ENCODE results near the gene MAP2K3.
"Not testable (repeated sequence)": the region's sequence is repeated elsewhere in the genome, so short reads cannot be mapped to it uniquely, and the experiment has no call there.

The MAP2K3 gene

GRCh38 chr17:21339011-21339410 is 54.5 kb downstream of the MAP2K3 start:
- no peaks in the 10 kb centered on the region for H3K36me3 ChIP-seq (replicated peaks)
- in situ Hi-C loops (cut with HindIII; ENCODE audit: low pct_ligation_motif_present, low sequenced_read_pairs), result no loop called here
- no peak for TF ChIP-seq CTCF (IDR thresholded peaks at IDR 0.05; ENCODE audit: low read depth, low read length, missing control alignments)
- no peak overlapping the region for H3K27ac ChIP-seq
- no peak for DNase-seq
- no peaks in the 10 kb centered on the region for H3K27me3 ChIP-seq (replicated peaks)
- no peak overlapping the region for H3K4me3 ChIP-seq (ENCODE audit: low read depth, low read length)

- H3K27ac ChIP-seq; DNase-seq; in situ Hi-C loops (cut with HindIII; ENCODE audit: low pct_ligation_motif_present, low sequenced_read_pairs); H3K36me3 ChIP-seq (replicated peaks); H3K27me3 ChIP-seq (replicated peaks); H3K4me3 ChIP-seq (ENCODE audit: low read depth, low read length): not testable (repeated sequence)
These were observed 55.1 kb downstream of the MAP2K3 start for GRCh38 chr17:21339571-21339970.

- H3K27me3 ChIP-seq (replicated peaks); H3K4me3 ChIP-seq (ENCODE audit: low read depth, low read length); in situ Hi-C loops (cut with HindIII; ENCODE audit: low pct_ligation_motif_present, low sequenced_read_pairs); H3K27ac ChIP-seq; H3K36me3 ChIP-seq (replicated peaks); DNase-seq: not testable (repeated sequence)
These were observed 55.9 kb downstream of the MAP2K3 start for GRCh38 chr17:21340407-21340806.

- H3K27ac ChIP-seq; H3K36me3 ChIP-seq (replicated peaks); in situ Hi-C loops (cut with HindIII; ENCODE audit: low pct_ligation_motif_present, low sequenced_read_pairs); H3K4me3 ChIP-seq (ENCODE audit: low read depth, low read length); DNase-seq; H3K27me3 ChIP-seq (replicated peaks): not testable (repeated sequence)
These were observed 56.8 kb downstream of the MAP2K3 start for GRCh38 chr17:21341279-21341678.

- H3K27me3 ChIP-seq (replicated peaks); DNase-seq; in situ Hi-C loops (cut with HindIII; ENCODE audit: low pct_ligation_motif_present, low sequenced_read_pairs); H3K27ac ChIP-seq; H3K4me3 ChIP-seq (ENCODE audit: low read depth, low read length); H3K36me3 ChIP-seq (replicated peaks): not testable (repeated sequence)
These were observed 57.5 kb downstream of the MAP2K3 start for GRCh38 chr17:21341925-21342540.

GRCh38 chr17:21343061-21343949 is 58.8 kb downstream of the MAP2K3 start:
- H3K4me3 ChIP-seq (ENCODE audit: low read depth, low read length); DNase-seq; H3K27ac ChIP-seq; H3K27me3 ChIP-seq (replicated peaks); H3K36me3 ChIP-seq (replicated peaks); in situ Hi-C loops (cut with HindIII; ENCODE audit: low pct_ligation_motif_present, low sequenced_read_pairs): not testable (repeated sequence)

- DNase-seq; H3K36me3 ChIP-seq (replicated peaks); H3K27ac ChIP-seq; H3K4me3 ChIP-seq (ENCODE audit: low read depth, low read length); H3K27me3 ChIP-seq (replicated peaks); in situ Hi-C loops (cut with HindIII; ENCODE audit: low pct_ligation_motif_present, low sequenced_read_pairs): not testable (repeated sequence)
These were observed 60.3 kb downstream of the MAP2K3 start for GRCh38 chr17:21344801-21345200.

GRCh38 chr17:21345236-21345635 is 60.7 kb downstream of the MAP2K3 start:
- H3K27me3 ChIP-seq (replicated peaks), result no peaks in the 10 kb centered on the region
- no peak for DNase-seq
- H3K27ac ChIP-seq, result no peak overlapping the region
- in situ Hi-C loops (cut with HindIII; ENCODE audit: low pct_ligation_motif_present, low sequenced_read_pairs), result no loop called here
- no peaks in the 10 kb centered on the region for H3K36me3 ChIP-seq (replicated peaks)
- no peak for TF ChIP-seq CTCF (IDR thresholded peaks at IDR 0.05; ENCODE audit: low read depth, low read length, missing control alignments)
- H3K4me3 ChIP-seq (ENCODE audit: low read depth, low read length), result no peak overlapping the region

- in situ Hi-C loops (cut with HindIII; ENCODE audit: low pct_ligation_motif_present, low sequenced_read_pairs); H3K27ac ChIP-seq; H3K27me3 ChIP-seq (replicated peaks); H3K36me3 ChIP-seq (replicated peaks); H3K4me3 ChIP-seq (ENCODE audit: low read depth, low read length); DNase-seq: not testable (repeated sequence)
These were observed 61.6 kb downstream of the MAP2K3 start for GRCh38 chr17:21346107-21346506.

- H3K36me3 ChIP-seq (replicated peaks); DNase-seq; H3K4me3 ChIP-seq (ENCODE audit: low read depth, low read length); in situ Hi-C loops (cut with HindIII; ENCODE audit: low pct_ligation_motif_present, low sequenced_read_pairs); H3K27ac ChIP-seq; H3K27me3 ChIP-seq (replicated peaks): not testable (repeated sequence)
These were observed 62.2 kb downstream of the MAP2K3 start for GRCh38 chr17:21346651-21347250.

GRCh38 chr17:21347660-21348059 is 63.1 kb downstream of the MAP2K3 start:
- in situ Hi-C loops (cut with HindIII; ENCODE audit: low pct_ligation_motif_present, low sequenced_read_pairs); H3K36me3 ChIP-seq (replicated peaks); H3K27me3 ChIP-seq (replicated peaks); DNase-seq; H3K4me3 ChIP-seq (ENCODE audit: low read depth, low read length); H3K27ac ChIP-seq: not testable (repeated sequence)
